Suprapubic skin (tissue), 4 donors: Measurements from ENCODE around the gene AGBL1. TPM values are rescaled to one million over a fixed set of nuclear protein-coding genes. Genes with fewer than 3 reads are reported as not detected.

ENCODE experiments used
- DNase-seq, 2 donors: peaks; one replicate each; pipeline ENCODE4 v3.0.0-alpha.2; 2019; ENCODE audit warnings: low spot score in 2 of 2
- H3K27ac ChIP-seq: fragments of 200-600 bp; sonication (generic); one replicate; pipeline ENCODE4 v1.5.1; 2019
- H3K27me3 ChIP-seq: fragments of 200-600 bp; sonication (generic); one replicate; pipeline ENCODE4 v1.5.1; 2019
- H3K36me3 ChIP-seq: fragments of 200-600 bp; sonication (generic); one replicate; pipeline ENCODE4 v1.5.1; 2019
- H3K4me1 ChIP-seq: fragments of 200-600 bp; sonication (generic); one replicate; pipeline ENCODE4 v1.5.1; 2019
- H3K4me3 ChIP-seq: fragments of 200-600 bp; sonication (generic); one replicate; pipeline ENCODE4 v1.5.1; 2019; ENCODE audit warnings: mild to moderate bottlenecking
- H3K9me3 ChIP-seq: fragments of 200-600 bp; sonication (generic); one replicate; pipeline ENCODE4 v1.5.1; 2019
- EP300 ChIP-seq: sonication (generic); formaldehyde crosslinking; IDR thresholded peaks from one replicate; pipeline ENCODE4 v1.6.1; 2017; ENCODE audit warnings: antibody characterized with exemption
- POLR2A ChIP-seq, 2 donors: fragments of 450-650 bp; IDR thresholded peaks; one replicate each; pipeline ENCODE4 v1.6.1; 2017; ENCODE audit warnings: antibody characterized with exemption in 2 of 2, mild to moderate bottlenecking in 2 of 2, moderate library complexity in 2 of 2
- POLR2AphosphoS5 ChIP-seq, 3 donors: sonication (generic); formaldehyde crosslinking; IDR thresholded peaks; one replicate each; pipeline ENCODE4 v1.6.1; 2017; ENCODE audit warnings: antibody characterized with exemption in 3 of 3
- WGBS: methylation state at CpG from one replicate; pipeline ENCODE4 v1.1.5; 2018; 5-methylcytosine and 5-hydroxymethylcytosine counted together
- total RNA-seq, 4 donors: library from RNA; depleted of rRNA; stranded (reverse); fragments of >200 nt; gene quantifications; one replicate each; pipeline ENCODE4 v1.1.0, GENCODE V29; 2016
- TF ChIP-seq, protein P1 (sequence below), 2 donors: fragments of 200-600 bp in 1 of 2; fragments of 450-650 bp in 1 of 2; sonication (generic) in 1 of 2; IDR thresholded peaks; one replicate each; pipeline ENCODE4 v1.5.1; 2016 to 2019; ENCODE audit warnings: antibody characterized with exemption in 2 of 2, mild to moderate bottlenecking in 1 of 2, moderate library complexity in 1 of 2

The AGBL1 gene
- total RNA-seq, 4 donors from 2014 or later, result 0.23 to 0.56 TPM; not detected in 2

DNA sequence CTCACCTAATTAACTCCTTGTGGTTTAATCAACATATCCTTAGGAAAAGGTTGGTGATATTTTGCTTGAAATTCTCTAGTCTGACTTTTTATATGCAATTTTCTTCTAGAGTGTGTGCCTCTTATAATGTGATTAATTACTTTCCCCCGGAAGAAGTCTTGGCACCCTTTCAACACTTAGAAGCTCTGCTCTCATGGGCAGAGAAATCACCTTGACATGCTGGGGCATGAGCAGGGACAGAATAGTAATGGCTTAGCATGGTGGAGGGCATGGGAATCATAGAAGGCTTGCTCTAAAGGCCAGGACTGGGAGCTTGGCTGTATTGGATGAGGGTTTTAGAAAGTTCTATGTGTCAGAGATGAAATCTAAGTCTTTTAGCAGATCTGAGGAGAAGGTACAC is 293.5 kb downstream of the AGBL1 start:
- TF ChIP-seq POLR2A (IDR thresholded peaks at IDR 0.05) (no peak), EP300 (no peak), POLR2AphosphoS5 (IDR thresholded peaks at IDR 0.05) (no peak)
- TF ChIP-seq, protein P1, sequence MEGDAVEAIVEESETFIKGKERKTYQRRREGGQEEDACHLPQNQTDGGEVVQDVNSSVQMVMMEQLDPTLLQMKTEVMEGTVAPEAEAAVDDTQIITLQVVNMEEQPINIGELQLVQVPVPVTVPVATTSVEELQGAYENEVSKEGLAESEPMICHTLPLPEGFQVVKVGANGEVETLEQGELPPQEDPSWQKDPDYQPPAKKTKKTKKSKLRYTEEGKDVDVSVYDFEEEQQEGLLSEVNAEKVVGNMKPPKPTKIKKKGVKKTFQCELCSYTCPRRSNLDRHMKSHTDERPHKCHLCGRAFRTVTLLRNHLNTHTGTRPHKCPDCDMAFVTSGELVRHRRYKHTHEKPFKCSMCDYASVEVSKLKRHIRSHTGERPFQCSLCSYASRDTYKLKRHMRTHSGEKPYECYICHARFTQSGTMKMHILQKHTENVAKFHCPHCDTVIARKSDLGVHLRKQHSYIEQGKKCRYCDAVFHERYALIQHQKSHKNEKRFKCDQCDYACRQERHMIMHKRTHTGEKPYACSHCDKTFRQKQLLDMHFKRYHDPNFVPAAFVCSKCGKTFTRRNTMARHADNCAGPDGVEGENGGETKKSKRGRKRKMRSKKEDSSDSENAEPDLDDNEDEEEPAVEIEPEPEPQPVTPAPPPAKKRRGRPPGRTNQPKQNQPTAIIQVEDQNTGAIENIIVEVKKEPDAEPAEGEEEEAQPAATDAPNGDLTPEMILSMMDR (IDR thresholded peaks at IDR 0.05), result no peak
- H3K4me1 ChIP-seq, result no peaks in the 10 kb centered on the region
- H3K36me3 ChIP-seq, result no peaks in the 10 kb centered on the region
- no peak for DNase-seq
- H3K27me3 ChIP-seq, result no peaks in the 10 kb centered on the region
- no peaks in the 10 kb centered on the region for H3K9me3 ChIP-seq
- no peak overlapping the region for H3K27ac ChIP-seq
- 24% methylated on average over 1 of the region's 1 CpG for WGBS
- H3K4me3 ChIP-seq, result no peak overlapping the region

DNA sequence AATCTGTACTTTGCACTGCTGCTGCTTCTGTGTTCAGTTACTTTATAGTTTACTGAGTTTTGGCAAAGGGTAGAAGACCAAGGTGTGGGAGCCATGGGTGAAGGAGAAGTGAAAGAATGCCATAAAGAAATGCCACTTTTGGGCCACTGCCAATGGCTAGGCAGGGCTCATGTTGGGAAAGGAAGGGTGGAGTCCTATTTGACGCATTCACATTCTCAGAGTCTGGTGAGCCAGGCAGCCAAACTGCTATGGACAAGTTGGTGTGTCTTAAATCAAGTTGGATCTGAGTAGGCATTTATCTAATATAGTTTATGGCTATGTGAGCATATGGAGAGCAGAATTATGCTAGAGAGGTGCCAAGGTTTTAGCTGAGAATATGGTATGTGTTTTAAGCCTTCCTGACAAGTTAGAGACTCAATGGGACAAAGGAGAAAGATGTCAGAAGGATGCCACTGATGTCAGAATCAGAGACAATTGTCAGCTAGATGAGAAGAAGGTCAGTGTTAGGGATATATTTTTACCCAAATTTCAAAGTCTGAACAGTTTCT is 296.1 kb downstream of the AGBL1 start:
- H3K27me3 ChIP-seq, result no peaks in the 10 kb centered on the region
- H3K27ac ChIP-seq, result no peak overlapping the region
- TF ChIP-seq EP300, result no peak
- no peak for TF ChIP-seq POLR2A (IDR thresholded peaks at IDR 0.05)
- TF ChIP-seq, protein P1 (IDR thresholded peaks at IDR 0.05), result no peak
- TF ChIP-seq POLR2AphosphoS5 (IDR thresholded peaks at IDR 0.05), result no peak
- H3K4me3 ChIP-seq, result no peak overlapping the region
- WGBS, result 50% methylated on average over 1 of the region's 1 CpG
- no peaks in the 10 kb centered on the region for H3K9me3 ChIP-seq
- H3K4me1 ChIP-seq, result no peaks in the 10 kb centered on the region
- no peaks in the 10 kb centered on the region for H3K36me3 ChIP-seq
- DNase-seq, result no peak

DNA sequence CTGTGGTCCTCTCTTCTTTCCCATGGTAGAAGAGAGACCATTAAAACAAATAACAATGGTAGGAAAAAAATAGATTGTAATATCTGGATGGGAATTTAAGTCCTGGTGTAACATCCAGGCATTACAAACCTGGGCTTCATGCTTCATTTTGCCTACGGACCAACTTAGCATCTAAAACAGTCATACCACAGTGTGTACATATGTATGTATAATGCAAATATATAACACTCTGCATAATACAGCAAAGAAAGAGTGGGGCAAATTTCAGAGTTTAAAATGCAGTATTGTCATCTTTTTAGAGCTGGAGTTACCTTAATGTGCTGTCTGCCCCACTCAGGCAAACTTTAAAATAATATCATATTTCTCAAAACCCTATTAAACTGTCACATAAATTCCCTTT is 298.2 kb downstream of the AGBL1 start:
- Histone ChIP-seq H3K9me3 (no peaks in the 10 kb centered on the region), H3K27ac (no peak overlapping the region), H3K4me3 (no peak overlapping the region), H3K36me3 (no peaks in the 10 kb centered on the region), H3K27me3 (no peaks in the 10 kb centered on the region), H3K4me1 (no peaks in the 10 kb centered on the region)
- TF ChIP-seq, protein P1 (IDR thresholded peaks at IDR 0.05), result no peak
- TF ChIP-seq POLR2A (IDR thresholded peaks at IDR 0.05) (no peak), EP300 (no peak), POLR2AphosphoS5 (IDR thresholded peaks at IDR 0.05) (no peak)
- WGBS, result 80% methylated on average over 1 of the region's 1 CpG
- DNase-seq, result no peak

DNA sequence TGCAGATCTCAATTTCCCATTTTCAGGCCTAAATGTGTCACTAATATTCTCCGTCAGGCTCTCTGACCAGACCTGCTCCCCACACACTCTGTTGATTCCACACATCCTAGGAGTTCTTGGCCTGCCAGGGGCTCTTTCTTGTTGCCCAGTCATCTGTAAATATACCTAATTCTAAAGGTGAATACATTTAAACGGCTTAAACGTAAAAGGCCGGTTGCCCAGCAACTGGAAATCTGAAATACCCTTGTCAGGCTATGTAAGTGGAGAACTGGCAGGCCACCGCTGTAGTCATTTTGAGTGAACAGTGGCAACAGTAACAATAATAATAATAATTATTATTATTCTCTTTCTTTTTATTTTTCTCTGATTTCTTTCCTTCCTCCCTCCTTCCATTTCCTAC is 302.7 kb downstream of the AGBL1 start:
- H3K27me3 ChIP-seq, result no peaks in the 10 kb centered on the region
- H3K4me3 ChIP-seq, result no peak overlapping the region
- no peak for TF ChIP-seq POLR2AphosphoS5 (IDR thresholded peaks at IDR 0.05)
- H3K4me1 ChIP-seq, result no peaks in the 10 kb centered on the region
- H3K36me3 ChIP-seq, result no peaks in the 10 kb centered on the region
- no peak overlapping the region for H3K27ac ChIP-seq
- 65% methylated on average over 5 of the region's 5 CpGs for WGBS
- no peaks in the 10 kb centered on the region for H3K9me3 ChIP-seq
- DNase-seq, result no peak

DNA sequence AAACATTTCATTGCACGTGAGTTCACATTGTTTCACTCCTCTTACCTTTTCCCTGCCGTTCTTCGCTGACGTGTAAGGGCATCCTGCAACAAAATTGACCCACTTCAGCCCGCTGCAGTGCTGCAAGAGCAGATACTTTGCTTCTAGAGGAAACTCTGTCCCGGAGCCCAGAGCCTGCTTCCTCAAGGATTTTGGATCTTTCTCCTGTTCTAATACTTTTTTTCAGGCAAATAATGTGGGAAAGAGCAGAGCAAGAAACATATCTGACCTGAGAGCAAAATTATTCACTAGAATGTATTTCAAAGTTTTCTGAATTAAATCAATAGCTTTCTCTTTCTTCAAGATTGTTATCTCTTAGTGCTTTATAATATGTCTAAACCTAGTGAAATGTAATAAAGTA is 303.9 kb downstream of the AGBL1 start:
- no peak overlapping the region for H3K27ac ChIP-seq
- DNase-seq, result no peak
- no peaks in the 10 kb centered on the region for H3K9me3 ChIP-seq
- H3K27me3 ChIP-seq, result no peaks in the 10 kb centered on the region
- TF ChIP-seq EP300 (no peak), POLR2AphosphoS5 (IDR thresholded peaks at IDR 0.05) (no peak), POLR2A (IDR thresholded peaks at IDR 0.05) (no peak)
- TF ChIP-seq, protein P1 (IDR thresholded peaks at IDR 0.05), result no peak
- H3K4me3 ChIP-seq, result no peak overlapping the region
- 85% methylated on average over 6 of the region's 6 CpGs for WGBS
- H3K4me1 ChIP-seq, result no peaks in the 10 kb centered on the region
- no peaks in the 10 kb centered on the region for H3K36me3 ChIP-seq

DNA sequence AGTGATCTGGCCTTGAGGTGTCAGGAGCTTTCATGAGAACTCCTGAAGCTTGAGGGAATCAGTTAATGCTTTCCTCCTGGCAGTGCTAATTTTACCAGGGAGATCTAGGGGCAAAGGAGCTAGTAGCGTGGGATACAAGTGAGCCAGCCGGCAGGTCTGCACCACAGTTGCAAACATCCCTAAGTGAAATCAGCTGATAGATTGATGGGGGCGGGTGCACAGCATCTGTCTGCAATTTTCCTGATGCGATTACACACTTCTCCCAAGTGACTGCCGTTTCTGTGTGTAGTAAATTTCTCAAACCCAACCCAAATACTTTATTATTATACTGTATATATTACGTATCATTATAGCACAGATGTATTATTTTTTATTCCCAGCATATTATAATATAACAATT is 304.5 kb downstream of the AGBL1 start:
- WGBS, result 62% methylated on average over 6 of the region's 6 CpGs
- H3K27ac ChIP-seq, result no peak overlapping the region
- no peak overlapping the region for H3K4me3 ChIP-seq
- H3K36me3 ChIP-seq, result no peaks in the 10 kb centered on the region
- H3K27me3 ChIP-seq, result no peaks in the 10 kb centered on the region
- no peaks in the 10 kb centered on the region for H3K9me3 ChIP-seq
- DNase-seq, result no peak
- no peak for TF ChIP-seq POLR2AphosphoS5 (IDR thresholded peaks at IDR 0.05)
- no peak for TF ChIP-seq POLR2A (IDR thresholded peaks at IDR 0.05)
- TF ChIP-seq, protein P1 (IDR thresholded peaks at IDR 0.05), result no peak
- no peak for TF ChIP-seq EP300
- H3K4me1 ChIP-seq, result no peaks in the 10 kb centered on the region
